Measurements from ENCODE around the gene SCOC. TPM values are rescaled to one million over a fixed set of nuclear protein-coding genes. Genes with fewer than 3 reads are reported as not detected.

Gene SCOC
- total RNA-seq, 2 donors from 2014 or later, result 28.7 to 36.1 TPM

DNA sequence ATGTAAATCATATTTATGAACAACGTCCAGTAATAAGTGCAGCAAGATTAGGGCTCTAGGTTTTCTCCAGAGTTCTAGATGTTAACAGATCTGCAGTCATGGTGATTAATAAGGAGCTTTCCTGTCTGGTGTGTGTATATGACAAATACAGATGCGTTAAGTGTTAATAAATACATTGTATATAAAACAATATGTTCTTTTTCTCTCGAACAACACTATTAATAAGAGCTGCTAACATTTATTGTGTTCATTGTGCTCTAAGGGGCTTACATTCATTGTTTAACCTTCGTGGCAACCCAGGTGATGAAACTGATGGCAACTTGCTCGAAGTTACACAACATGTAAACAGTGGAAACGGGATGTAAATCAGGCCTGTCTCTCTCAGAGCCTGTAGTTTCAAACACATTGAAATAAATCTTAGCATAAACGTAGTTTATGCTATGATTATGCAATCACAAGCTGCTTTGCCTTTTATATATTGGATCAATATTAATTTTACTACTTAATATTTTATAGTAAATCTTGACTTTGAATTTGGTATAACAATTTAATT is 54.5 kb downstream of the SCOC start:
- H3K27me3 ChIP-seq, result no peaks in the 10 kb centered on the region
- no peaks in the 10 kb centered on the region for H3K36me3 ChIP-seq (replicated peaks in 1 of 2; ENCODE audit: insufficient read depth in 1 of 2, low read depth in 2 of 2)
- DNase-seq (peak in 1 of 4 donors; percentile 4), ATAC-seq (no peak)
- H3K27ac ChIP-seq, result peak overlapping the region in 2 of 4 donors; percentile 7 to 45
- intact Hi-C loops (cut with DNase I), result no loop called here
- peak overlapping the region; percentile 34 to 57 for H3K4me3 ChIP-seq
- no peaks in the 10 kb centered on the region for H3K9me3 ChIP-seq
- H3K4me1 ChIP-seq, result peaks cover 12% of the 10 kb centered on the region
- WGBS, 2 donors, result 24% methylated on average over 7 of the region's 7 CpGs
- TF ChIP-seq, protein P1, sequence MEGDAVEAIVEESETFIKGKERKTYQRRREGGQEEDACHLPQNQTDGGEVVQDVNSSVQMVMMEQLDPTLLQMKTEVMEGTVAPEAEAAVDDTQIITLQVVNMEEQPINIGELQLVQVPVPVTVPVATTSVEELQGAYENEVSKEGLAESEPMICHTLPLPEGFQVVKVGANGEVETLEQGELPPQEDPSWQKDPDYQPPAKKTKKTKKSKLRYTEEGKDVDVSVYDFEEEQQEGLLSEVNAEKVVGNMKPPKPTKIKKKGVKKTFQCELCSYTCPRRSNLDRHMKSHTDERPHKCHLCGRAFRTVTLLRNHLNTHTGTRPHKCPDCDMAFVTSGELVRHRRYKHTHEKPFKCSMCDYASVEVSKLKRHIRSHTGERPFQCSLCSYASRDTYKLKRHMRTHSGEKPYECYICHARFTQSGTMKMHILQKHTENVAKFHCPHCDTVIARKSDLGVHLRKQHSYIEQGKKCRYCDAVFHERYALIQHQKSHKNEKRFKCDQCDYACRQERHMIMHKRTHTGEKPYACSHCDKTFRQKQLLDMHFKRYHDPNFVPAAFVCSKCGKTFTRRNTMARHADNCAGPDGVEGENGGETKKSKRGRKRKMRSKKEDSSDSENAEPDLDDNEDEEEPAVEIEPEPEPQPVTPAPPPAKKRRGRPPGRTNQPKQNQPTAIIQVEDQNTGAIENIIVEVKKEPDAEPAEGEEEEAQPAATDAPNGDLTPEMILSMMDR (IDR thresholded peaks at IDR 0.05), result no peak
- no peak for TF ChIP-seq POLR2A (IDR thresholded peaks at IDR 0.05)

Other genes starting within 250 kb of the SCOC start
- 10 to 100 TPM; 11.2 to 11.4 TPM for gene MAML3, start 219.5 kb upstream of the SCOC start, total RNA-seq
- gene CLGN, start 54.0 kb downstream of the SCOC start, total RNA-seq, result 1 to 10 TPM; 1.3 to 2.3 TPM
- gene MGAT4D, start 124.6 kb downstream of the SCOC start, total RNA-seq, result not detected
- 10 to 100 TPM; 16.6 to 29.7 TPM for gene ELMOD2, start 150.5 kb downstream of the SCOC start, total RNA-seq
- not detected for gene UCP1, start 195.3 kb downstream of the SCOC start, total RNA-seq